ENCODE measurements around the gene HMOX1.
"Not testable (repeated sequence)": the region's sequence is repeated elsewhere in the genome, so short reads cannot be mapped to it uniquely, and the experiment has no call there.

The HMOX1 gene

DNA sequence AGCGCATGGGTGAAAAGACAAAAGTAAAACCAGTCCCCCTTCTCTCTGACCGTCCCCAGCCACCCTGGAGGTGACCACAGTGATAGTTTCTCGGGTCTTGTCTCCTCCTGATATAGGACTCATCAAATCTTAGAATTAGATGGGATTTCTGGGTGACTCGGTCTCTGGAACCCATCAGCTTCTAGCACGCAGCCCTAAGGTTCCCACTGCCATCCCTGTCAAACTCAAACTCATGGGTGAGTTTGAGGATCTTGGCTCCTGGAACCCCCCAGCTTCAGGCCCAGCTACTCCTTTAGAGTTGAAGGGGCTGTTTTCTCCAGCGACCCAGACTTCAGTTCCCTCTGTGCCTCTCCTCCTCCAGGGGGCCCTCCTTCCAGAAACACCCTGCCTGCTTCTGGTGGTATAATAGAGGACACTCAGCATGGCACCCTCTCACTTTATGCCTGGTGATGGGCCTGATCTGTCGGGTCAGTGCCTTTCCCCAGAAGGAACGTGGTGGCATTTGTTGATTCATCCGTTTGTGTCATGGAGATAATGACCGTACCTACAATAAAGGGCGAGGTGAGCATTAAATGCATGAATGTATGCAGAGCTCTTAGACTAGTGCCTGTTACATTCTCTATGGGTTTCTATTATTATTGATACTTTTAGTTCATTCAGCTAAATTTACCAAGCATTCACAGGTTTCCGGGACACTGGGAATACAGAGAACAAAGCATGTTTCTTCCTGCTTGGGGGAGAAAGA, 50.8 kb downstream of the HMOX1 start:
- no peak for DNase-seq (ENCODE audit: low read depth in 1 of 2, low spot score in 1 of 2)

DNA sequence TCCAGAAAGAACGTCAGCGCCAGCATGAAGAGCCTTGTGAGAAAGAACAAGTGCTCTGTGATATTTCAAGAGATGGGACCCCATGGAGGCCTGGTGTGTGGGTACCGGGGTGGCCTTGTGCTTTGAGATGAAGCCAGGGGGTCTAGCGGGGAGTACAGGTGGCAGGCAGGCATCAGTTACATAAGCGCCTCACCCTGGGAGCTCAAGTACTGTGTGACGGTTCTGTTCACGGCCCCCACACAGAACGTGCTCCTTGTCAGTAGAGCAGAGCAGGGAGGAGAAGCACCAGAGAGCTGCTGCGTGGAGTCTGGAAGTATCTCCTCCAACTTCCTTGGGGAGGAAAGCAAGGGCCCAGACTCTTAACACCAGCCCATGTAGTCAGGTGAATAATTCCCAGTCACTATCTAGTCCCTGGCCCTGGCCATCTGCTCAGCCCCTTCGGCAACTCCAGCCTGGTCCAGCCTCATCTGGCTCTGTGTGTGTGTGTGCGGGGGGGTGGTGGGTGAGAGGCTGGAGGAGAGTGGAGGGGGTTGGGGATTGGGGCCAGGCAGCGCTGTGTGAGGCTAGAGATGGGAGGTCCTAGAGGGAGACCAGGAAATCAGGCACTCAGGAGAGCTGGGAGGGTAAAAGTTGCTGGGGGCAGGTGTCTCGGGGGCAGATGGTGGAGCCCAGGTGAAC, 51.5 kb downstream of the HMOX1 start:
- no peak for DNase-seq (ENCODE audit: low read depth in 1 of 2, low spot score in 1 of 2)

DNA sequence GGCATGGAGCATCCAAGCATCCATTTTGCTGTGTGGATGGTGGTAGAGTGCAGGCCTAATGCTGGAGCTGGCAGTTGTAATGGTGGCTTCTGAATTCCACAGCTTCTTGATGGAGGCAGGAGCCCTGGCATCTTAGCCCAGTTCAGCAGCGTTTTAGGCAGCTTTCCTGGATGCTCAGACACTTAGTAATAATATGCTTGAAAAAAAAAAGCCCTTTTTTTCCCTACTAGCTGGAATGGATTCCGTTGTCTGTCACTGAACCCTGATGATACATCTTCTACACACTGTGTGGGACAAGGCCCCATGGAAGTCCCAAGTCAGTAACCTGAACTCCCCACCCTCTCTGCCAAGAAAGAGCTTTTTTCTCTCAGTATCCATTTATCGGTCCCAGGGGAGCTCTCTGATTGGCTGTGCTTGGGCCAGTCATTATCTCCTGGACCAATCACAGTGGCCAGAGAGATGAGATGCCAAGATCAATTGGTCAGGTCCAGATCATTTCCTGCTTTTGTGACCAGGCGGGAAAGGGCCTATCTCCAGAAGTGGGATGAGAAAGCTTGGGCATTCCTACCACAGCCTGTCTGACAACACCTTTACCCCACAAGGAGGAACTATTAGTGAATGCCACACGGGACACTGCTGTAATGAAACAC, 53.3 kb downstream of the HMOX1 start:
- DNase-seq (ENCODE audit: low read depth in 1 of 2, low spot score in 1 of 2): no peak

DNA sequence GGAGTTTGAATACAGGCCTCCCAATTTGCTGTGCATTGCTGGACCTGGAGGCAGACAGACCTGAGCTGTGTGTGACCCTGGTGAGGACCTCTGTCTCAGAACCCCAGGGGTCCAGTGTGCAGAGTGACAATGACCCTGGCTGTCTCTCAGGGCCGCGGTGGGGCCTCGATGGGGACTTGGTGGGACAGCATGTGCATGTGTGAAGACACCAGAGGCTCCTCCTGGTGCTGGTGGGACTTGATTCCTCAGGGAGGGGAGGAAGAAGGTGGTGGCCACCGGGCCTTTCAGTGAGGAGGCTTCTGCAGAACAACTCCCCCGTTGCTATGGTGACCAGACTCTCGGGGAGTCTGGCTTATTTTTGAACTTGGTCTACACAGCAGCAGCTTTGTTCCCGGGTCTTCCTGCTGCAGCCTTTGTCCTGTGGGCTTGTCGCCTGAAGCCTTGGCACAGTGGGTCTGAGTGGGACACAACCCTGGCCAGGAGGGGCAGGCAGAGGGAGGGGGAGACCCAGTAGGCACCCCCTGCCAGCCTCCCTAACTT, 54.4 kb downstream of the HMOX1 start:
- no peak for DNase-seq (ENCODE audit: low read depth in 1 of 2, low spot score in 1 of 2)

GRCh38 chr22:35436421-35436820, 55.5 kb downstream of the HMOX1 start:
- no peak for DNase-seq (ENCODE audit: low read depth in 1 of 2, low spot score in 1 of 2)

DNA sequence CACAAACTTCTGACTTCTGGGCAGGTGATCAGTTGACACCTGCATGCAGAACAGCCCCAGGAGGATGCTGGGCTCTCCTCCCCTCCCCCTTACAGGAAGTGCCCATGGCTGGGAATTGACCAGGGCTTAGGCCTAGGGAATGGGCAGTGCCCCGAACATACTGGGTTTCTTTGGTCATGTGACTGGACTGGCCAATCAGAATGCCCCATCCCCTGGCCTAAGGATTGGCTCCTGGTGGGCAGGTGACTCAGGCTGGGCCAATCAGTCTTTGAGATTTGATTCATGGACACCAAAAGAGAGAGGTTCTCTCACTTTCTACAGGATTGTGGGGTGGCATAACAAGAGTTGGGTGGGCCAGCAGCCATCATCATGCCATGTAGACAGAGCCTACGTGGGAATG, 56.2 kb downstream of the HMOX1 start:
- no peak for DNase-seq (ENCODE audit: low read depth in 1 of 2, low spot score in 1 of 2)

DNA sequence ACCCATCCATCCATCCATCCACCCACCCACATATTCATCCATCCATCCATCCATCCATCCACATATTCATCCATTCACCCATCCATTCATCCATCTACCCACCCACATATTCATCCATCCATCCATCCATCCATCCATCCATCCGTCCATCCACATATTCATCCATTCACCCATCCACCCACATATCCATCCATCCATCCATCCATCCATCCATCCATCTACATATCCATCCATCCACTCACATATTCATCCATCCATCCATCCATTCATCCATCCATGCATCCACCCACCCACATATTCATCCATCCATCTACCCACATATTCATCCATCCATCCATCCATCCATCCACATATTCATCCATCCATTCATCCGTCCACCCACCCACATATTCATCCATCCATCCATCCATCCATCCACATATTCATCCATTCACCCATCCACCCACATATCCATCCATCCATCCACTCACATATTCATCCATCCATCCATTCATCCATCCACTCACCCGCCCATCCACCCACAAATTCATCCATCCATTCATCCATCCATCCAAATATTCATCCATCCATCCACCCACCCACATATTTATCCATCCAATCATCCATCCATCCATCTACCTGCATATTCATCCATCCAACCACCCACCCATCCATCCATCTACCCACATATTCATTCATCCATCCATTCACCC, 57.9 kb downstream of the HMOX1 start:
- DNase-seq (ENCODE audit: low read depth in 1 of 2, low spot score in 1 of 2): not testable (repeated sequence)

GRCh38 chr22:35439365-35439717, 58.4 kb downstream of the HMOX1 start:
- no peak for DNase-seq (ENCODE audit: low read depth in 1 of 2, low spot score in 1 of 2)

- no peak for DNase-seq (ENCODE audit: low read depth in 1 of 2, low spot score in 1 of 2)
Observed at GRCh38 chr22:35440129-35440528, 59.2 kb downstream of the HMOX1 start.

DNA sequence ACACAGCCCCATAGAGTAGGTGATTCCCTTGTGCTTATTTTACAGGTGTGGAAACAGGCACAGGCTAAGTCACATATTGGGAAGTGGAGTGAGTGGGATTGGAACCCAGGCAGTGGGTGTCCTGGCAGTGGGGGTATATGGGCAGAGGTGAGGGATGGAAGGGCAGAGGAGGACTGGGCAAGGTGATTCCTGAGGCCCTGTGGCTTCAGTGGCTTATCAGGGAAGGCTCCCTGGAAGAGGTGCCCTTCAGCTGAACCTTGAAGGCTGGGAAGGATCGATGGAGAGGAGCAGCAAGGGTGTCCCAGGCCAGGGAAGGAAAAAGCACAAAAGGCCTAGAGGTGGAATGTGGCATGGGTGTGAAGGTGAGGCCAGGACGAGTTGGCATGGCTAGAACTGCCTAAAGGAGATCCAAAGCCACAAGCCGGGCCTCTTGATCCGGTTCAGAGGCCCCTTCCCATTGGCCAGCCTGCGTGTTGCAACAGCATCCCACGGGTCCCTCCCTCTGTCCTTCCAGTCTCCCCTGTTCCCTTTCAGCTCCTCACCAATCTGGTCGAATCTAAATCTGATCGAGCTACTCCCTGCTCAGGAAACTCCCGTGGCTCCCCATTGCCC, 60.7 kb downstream of the HMOX1 start:
- DNase-seq (ENCODE audit: low read depth in 1 of 2, low spot score in 1 of 2): no peak

GRCh38 chr22:35442471-35442870, 61.6 kb downstream of the HMOX1 start:
- DNase-seq (ENCODE audit: low read depth in 1 of 2, low spot score in 1 of 2): no peak

DNA sequence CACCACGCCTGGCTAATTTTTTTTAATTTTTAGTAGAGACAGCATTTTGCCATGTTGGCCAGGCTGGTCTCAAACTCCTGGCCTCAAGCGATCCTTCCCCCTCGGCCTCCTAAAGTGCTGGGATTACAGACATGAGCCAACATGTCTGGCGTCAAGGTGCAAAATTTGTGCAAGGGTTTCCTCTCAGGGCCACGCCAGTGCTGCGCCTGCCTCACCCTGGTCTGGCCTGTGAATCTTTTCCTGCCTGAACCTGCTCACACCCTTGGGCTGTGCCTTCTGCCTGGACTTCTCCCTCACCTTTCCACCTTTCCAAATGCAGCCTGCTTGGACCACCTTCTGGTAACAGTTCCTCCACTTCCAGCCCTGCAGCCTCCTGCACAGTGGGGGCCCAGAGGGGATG, 62.4 kb downstream of the HMOX1 start:
- DNase-seq (ENCODE audit: low read depth in 1 of 2, low spot score in 1 of 2): no peak
